SH-SY5Y (cell line): Measurements from ENCODE around the gene PAX5.

Experiments
- GATA2 ChIP-seq: IDR thresholded peaks from 2 replicates; pipeline ENCODE4 v1.6.1; 2011; ENCODE audit warnings: mild to moderate bottlenecking, low read depth, low read length
- GATA3 ChIP-seq: IDR thresholded peaks from 2 replicates; pipeline ENCODE4 v1.6.1; 2011; ENCODE audit warnings: low read depth, mild to moderate bottlenecking, low read length, moderate library complexity

The PAX5 gene

GRCh38 chr9:36864491-36865410 is 169.3 kb downstream of the PAX5 start:
- TF ChIP-seq GATA2, result no peak

DNA sequence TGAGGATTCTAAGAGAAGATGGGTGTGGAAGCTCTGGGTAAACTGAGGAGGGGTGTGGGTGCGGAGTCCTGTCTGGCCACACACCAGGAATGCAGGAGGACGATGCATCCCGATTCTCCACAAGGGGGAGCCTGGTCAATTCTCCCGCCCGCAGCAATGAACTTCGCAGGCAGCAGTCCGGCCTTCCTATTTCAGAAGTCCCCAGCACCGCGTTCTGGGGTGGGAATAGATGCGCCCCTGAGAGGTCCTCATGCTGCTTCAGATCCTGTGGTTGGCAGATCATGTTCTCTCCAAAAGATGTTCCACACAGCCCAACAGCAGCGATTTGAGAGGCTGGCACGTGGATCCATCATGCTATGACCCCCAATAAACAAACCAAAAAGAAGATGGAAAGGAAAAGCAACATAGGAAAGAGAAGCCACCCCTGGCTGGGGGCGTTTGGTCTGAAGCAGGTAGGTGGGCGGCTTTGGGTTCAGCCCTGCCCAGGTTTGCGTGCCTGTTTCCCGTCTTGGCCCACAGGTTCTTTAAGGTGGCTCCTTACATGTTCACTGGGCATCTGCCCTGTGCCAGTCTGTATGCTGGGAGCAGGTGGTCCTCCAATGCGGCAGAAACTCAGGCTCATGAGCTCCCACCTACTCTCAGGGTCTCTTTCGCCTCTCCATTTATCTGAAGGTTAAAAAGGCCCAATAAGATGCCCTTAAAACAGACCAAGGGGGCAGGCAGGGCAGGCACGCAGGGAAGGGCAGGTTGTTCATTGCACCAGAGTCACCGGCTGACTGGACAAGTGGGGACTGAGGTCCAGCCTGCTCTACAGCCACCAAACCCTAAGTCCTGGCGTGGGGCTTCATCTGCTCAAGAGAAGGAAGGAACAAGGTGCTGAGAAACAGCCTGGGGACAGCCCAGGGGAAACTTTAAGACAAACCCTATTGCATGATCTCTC is 171.6 kb downstream of the PAX5 start:
- no peak for TF ChIP-seq GATA2

GRCh38 chr9:36861528-36862205 is 172.4 kb downstream of the PAX5 start:
- no peak for TF ChIP-seq GATA3
- TF ChIP-seq GATA2, result no peak

GRCh38 chr9:36858805-36859375 is 175.2 kb downstream of the PAX5 start:
- no peak for TF ChIP-seq GATA2
- TF ChIP-seq GATA3, result no peak

DNA sequence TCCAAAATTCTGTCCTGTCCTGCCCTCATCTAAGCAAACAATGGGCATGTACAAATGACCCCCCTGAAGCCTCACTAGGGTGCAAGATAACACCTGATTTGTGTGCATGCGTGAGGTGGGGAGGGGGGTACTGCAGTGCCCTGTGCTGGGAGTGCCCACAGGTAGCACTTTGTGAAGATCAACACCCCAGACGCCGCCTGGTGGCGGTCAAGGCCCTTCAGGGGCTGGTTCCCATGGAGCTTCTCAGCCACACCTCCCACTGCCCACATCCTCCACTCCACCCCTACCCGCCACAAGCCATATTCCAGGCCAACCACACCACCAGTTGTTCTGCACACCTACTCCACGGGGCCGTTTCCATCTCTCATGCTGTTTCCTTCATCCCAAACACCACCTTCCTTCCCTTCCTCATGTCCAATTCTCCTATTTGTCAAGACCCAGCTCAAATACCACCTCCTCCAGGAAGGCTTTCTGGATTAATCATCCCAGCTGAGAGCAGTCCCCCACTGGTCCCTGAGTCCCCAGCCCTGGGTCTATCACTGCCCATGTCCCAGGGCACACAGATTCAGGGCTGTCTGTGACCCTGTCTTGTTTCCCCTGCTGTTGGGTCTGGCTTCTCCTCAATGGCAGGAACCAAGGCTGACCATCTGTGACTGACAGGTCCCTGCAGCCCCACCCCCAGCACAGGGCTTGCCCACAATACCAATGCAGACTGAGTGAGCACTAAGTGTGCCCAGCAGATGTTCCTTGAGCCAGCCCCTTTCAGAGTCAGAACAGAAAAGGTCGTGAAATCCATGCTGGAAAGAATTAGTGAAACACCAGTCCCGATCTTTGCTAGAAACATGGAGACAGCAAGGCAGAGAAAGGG is 178.4 kb downstream of the PAX5 start:
- TF ChIP-seq GATA3 (no peak), GATA2 (no peak)

- TF ChIP-seq GATA3 (no peak), GATA2 (no peak)
Observed at GRCh38 chr9:36854751-36855150, 179.3 kb downstream of the PAX5 start.

DNA sequence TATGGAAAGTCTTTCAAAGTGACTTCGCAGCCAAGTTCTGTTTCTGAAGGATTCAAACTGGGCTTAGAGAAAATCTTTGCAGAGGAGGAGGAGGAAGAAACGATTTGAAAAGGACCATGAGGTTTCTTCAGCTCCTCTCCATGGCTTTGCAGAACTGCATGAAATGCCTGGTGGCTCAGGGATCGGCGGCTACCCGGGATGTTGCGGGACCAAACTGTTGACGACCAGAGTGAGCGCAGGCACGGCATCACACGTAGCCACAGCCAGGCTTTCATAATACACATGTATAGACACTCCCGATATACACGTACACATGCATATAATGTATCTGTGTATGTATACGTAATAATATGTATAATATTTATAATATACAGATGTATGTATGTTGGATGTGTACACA is 180.0 kb downstream of the PAX5 start:
- TF ChIP-seq GATA2, result no peak
- no peak for TF ChIP-seq GATA3

- TF ChIP-seq GATA2, result no peak
- no peak for TF ChIP-seq GATA3
Observed at GRCh38 chr9:36853233-36853632, 180.8 kb downstream of the PAX5 start.

DNA sequence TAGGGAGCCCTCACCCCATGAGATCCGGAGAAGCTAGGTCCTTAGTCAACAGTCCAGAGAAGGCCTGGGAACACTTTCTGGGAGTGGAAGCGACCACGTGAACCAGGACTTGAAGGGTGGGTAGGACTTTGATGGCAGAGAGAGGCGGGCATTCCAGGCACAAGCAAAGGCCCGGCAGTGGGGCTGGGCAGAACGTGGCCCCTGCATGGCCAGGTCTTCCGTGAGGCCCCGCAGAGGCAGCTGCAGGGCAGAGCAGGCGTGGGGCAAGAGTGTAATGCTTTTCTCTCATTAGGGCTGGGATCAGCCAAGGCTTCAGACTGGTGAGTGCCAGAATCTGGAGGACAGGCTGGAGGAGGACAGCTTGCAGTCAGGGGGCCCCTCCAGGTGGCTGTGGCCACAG is 184.1 kb downstream of the PAX5 start:
- TF ChIP-seq GATA3 (no peak), GATA2 (no peak)

DNA sequence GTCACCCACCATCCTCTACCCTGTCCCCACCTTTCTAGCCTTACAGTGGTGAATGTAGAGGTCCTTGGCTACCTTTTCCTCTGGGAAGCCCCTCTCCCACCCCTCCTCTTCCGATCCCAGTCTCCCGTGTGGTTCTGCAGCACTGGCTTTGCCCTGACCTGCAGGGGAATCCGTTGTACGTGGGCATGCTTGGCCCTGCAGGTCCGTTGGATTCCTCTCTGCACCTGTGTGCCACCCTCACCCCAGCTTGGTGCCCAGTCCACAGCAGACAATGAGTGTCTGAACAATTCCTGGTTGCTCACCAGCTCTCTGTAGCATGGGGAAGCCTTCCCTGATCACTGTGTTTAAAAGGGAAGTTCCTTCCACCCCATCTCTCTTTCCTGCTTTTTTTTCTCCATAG is 185.1 kb downstream of the PAX5 start:
- TF ChIP-seq GATA3, result no peak

DNA sequence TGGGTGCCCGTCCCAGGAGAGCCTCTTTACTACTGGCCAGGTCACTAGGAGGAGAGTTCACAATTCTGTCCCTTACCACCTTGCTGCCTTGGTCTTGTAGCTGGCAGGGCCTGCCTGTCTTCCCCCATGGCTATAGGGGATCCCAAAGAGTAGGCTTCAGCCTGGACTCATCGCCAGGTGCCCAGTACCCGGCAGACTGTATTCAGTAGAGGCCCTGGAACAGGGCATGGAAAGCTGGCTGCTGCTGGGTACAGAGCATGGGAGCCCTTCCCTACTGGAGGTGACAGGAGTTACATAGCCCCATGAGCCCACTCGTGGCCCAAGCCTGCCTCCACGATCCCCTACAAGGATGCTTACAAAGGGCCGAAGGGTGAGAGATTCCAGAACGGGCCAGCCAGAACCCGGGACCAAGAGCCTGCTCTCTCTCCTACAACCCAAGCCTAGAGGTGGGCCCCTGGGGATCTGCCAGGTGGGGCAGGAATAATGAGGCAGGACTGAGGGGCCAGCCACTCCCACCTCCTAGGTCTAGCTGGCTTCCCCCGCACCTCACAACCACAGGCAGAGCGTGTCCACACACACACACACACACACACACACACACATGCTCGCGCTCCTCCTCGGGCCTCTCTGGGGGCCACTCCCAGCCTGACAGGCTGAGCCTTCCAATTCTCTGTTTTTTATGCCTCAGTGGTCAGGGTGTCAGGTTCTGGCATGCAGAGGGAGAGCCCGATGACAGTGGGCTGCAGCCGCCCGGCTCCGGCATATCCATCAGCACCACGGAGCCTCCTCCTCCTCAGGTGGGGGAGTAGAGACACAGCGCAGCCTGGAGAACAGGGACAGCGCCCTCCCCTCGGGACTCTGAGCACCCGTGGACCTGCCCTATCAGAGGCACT is 186.0 kb downstream of the PAX5 start:
- no peak for TF ChIP-seq GATA3
- TF ChIP-seq GATA2, result no peak

- TF ChIP-seq GATA2 (no peak), GATA3 (no peak)
Observed at GRCh38 chr9:36846621-36847020, 187.4 kb downstream of the PAX5 start.

DNA sequence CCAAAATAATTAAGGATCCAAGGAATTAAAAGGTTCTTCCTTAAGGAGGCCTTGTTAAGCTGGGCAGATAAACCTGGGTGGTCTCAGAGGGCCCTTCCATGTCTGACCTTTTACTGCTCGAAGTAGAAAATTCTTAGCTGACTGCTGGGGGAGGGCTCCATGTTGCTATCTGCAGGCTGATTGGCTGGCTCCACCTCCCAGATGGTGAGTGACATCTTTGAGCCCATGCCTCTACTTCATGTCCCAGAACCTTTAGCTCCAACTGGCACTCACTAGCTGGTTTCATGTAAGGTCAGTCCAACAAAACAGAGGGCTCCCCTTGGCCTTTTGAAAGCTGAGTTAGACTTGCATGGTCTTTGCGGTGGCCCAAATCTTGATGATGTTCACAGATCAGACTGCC is 188.2 kb downstream of the PAX5 start:
- no peak for TF ChIP-seq GATA2
- TF ChIP-seq GATA3, result no peak
